Tibial artery (tissue), 4 donors: Measurements from ENCODE around the gene NSMF.
A peak's percentile ranks its signal among the peaks of the same experiment; 100 is the strongest.

Source experiments
- DNase-seq, 2 donors: peaks; one replicate each; pipeline ENCODE4 v3.0.0-alpha.2; 2019
- H3K27ac ChIP-seq, 2 donors: fragments of 200-600 bp; sonication (generic) in 1 of 2; 1 replicate in 1 of 2; 2 replicates in 1 of 2; pipeline ENCODE4 v1.5.1; 2018 to 2019; ENCODE audit warnings: mild to moderate bottlenecking in 1 of 2
- H3K27me3 ChIP-seq, 2 donors: fragments of 200-600 bp; sonication (generic) in 1 of 2; one replicate each; pipeline versions ENCODE4 v1.5.1 to v1.6.0; 2016 to 2019
- H3K36me3 ChIP-seq, 3 donors: fragments of 200-600 bp; sonication (generic) in 2 of 3; one replicate each; pipeline ENCODE4 v1.5.1; 2016 to 2019; ENCODE audit warnings: mild to moderate bottlenecking in 2 of 3
- H3K4me1 ChIP-seq, 4 donors: fragments of 200-600 bp; sonication (generic) in 2 of 4; 1 replicate in 3 of 4; 2 replicates in 1 of 4; pipeline ENCODE4 v1.5.1; 2016 to 2019
- H3K4me3 ChIP-seq, 2 donors: fragments of 200-600 bp; sonication (generic) in 1 of 2; 1 replicate in 1 of 2; 2 replicates in 1 of 2; pipeline ENCODE4 v1.5.1; 2018 to 2019; ENCODE audit warnings: mild to moderate bottlenecking in 2 of 2
- H3K9me3 ChIP-seq, 3 donors: fragments of 200-600 bp; sonication (generic) in 1 of 3; one replicate each; pipeline ENCODE4 v1.5.1; 2016 to 2019
- CTCF ChIP-seq, 2 experiments: fragments of 200-600 bp in 1 of 2; fragments of 450-650 bp in 1 of 2; IDR thresholded peaks; one replicate each; pipeline ENCODE4 v1.5.1; 2017 to 2019; ENCODE audit warnings: antibody characterized with exemption in 2 of 2, mild to moderate bottlenecking in 1 of 2, moderate library complexity in 1 of 2
- intact Hi-C: fragments of 100-400 bp; cut with DNase I; formaldehyde crosslinking; loops from one replicate; pipeline ENCODE4 v1.15.0; 2023; ENCODE audit warnings: low total_unique reads

Gene NSMF

GRCh38 chr9:137484551-137485315 is 25.6 kb upstream of the NSMF start:
- Histone ChIP-seq H3K9me3 (no peaks in the 10 kb centered on the region), H3K4me3 (no peak overlapping the region), H3K4me1 (peaks cover 0 to 13% (median 2%) of the 10 kb centered on the region in 4 donors), H3K27me3 (no peaks in the 10 kb centered on the region), H3K27ac (no peak overlapping the region), H3K36me3 (peaks cover 0 to 33% (median 0%) of the 10 kb centered on the region in 3 donors)
- no peak for DNase-seq
- intact Hi-C loops = no loop called here
- no peak for TF ChIP-seq CTCF (IDR thresholded peaks at IDR 0.05)

- H3K36me3 ChIP-seq = peaks cover 0 to 41% (median 0%) of the 10 kb centered on the region in 3 donors
- no peak overlapping the region for H3K4me3 ChIP-seq
- H3K27me3 ChIP-seq = no peaks in the 10 kb centered on the region
- intact Hi-C loops = no loop called here
- no peak for TF ChIP-seq CTCF (IDR thresholded peaks at IDR 0.05)
- DNase-seq = peak; percentile 67 to 80
- no peak overlapping the region for H3K27ac ChIP-seq
- no peaks in the 10 kb centered on the region for H3K9me3 ChIP-seq
- H3K4me1 ChIP-seq = peaks cover 0 to 13% (median 2%) of the 10 kb centered on the region in 4 donors
Observed at GRCh38 chr9:137482094-137482781, 23.1 kb upstream of the NSMF start.

- H3K27ac ChIP-seq = no peak overlapping the region
- intact Hi-C loops = no loop called here
- H3K4me3 ChIP-seq = no peak overlapping the region
- TF ChIP-seq CTCF (IDR thresholded peaks at IDR 0.05) = no peak
- no peaks in the 10 kb centered on the region for H3K27me3 ChIP-seq
- peaks cover 0 to 13% (median 2%) of the 10 kb centered on the region in 4 donors for H3K4me1 ChIP-seq
- DNase-seq = peak in 1 of 2 donors; percentile 59
- peaks cover 1 to 42% (median 6%) of the 10 kb centered on the region in 3 donors for H3K36me3 ChIP-seq
- peaks cover 0 to 1% (median 0%) of the 10 kb centered on the region in 3 donors for H3K9me3 ChIP-seq
Observed at GRCh38 chr9:137480686-137481683, 21.9 kb upstream of the NSMF start.

- no peak overlapping the region for H3K27ac ChIP-seq
- H3K4me1 ChIP-seq = peaks cover 0 to 13% (median 2%) of the 10 kb centered on the region in 4 donors
- H3K4me3 ChIP-seq = no peak overlapping the region
- peak in 1 of 2 donors; percentile 59 for DNase-seq
- H3K9me3 ChIP-seq = peaks cover 0 to 10% (median 6%) of the 10 kb centered on the region in 3 donors
- no peaks in the 10 kb centered on the region for H3K27me3 ChIP-seq
- no peak for TF ChIP-seq CTCF (IDR thresholded peaks at IDR 0.05)
- intact Hi-C loops = no loop called here
- peaks cover 10 to 51% (median 15%) of the 10 kb centered on the region in 3 donors for H3K36me3 ChIP-seq
Observed at GRCh38 chr9:137479892-137480685, 21.0 kb upstream of the NSMF start.
